HG03469 (cell line): ENCODE results near the gene TENM3.

Experiments used
- ATAC-seq: cut with Tn5 transposase; IDR thresholded peaks from one replicate; pipeline ENCODE4 v1.9.1; 2021; ENCODE audit warnings: mild to moderate bottlenecking, moderate library complexity, moderate number of reproducible peaks; ENCODE audit not compliant: unreplicated experiment

Gene TENM3

DNA sequence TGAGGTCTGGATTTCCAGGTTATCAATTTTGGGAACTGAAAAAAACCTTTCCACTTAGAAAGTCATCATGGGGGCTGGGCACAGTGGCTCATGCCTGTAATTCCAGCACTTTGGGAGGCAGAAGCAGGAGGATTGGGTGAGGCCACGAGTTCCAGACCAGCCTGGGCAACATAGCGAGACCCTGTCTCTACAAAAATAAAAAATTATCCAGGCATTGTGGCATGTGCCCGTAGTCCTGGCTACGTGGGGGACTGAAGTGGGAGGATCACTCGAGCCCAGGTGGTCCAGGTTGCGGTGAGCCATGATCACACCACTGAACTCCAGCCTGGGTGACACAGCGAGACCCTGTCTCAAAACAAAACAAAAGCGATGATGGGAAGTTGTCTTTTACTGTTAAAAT, 7.9 kb downstream of the TENM3 start:
- ATAC-seq, result no peak

GRCh38 chr4:182252220-182252619, 9.0 kb downstream of the TENM3 start:
- ATAC-seq, result no peak

DNA sequence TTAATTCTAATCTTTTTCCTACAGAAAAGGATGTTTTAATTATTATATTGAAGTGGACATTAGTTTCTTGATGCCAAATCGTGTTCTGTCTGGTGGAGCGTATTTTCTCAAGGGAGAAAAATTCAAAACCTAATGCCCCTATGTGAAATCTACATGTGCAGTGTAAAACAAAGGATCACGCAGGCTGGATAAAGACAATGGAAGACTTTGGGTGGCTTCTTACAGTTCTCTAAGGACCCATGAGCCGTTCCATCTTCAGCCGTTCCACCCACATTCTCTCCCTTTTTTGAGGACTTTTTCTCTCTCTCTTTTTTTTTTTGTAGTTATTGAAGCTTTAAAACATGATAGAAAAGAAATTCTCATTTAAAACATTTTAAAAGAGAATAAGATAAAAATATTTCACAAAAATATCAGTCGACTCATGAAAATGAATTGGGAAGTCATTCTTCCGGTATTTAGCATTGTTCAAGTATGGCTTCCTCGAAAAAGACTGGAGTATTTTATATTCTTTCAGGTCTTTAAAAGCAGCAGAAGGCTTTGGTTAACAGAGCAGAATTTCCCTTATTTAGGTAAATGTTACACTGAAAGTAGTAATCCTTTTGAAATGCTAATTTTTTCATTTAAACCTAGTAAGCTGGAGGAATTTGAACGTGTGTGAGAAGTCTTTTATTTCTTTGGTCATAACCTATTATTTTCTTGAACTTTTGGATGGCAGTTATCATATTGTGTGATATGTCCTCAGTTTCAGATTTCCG, 11.0 kb downstream of the TENM3 start:
- ATAC-seq, result no peak

DNA sequence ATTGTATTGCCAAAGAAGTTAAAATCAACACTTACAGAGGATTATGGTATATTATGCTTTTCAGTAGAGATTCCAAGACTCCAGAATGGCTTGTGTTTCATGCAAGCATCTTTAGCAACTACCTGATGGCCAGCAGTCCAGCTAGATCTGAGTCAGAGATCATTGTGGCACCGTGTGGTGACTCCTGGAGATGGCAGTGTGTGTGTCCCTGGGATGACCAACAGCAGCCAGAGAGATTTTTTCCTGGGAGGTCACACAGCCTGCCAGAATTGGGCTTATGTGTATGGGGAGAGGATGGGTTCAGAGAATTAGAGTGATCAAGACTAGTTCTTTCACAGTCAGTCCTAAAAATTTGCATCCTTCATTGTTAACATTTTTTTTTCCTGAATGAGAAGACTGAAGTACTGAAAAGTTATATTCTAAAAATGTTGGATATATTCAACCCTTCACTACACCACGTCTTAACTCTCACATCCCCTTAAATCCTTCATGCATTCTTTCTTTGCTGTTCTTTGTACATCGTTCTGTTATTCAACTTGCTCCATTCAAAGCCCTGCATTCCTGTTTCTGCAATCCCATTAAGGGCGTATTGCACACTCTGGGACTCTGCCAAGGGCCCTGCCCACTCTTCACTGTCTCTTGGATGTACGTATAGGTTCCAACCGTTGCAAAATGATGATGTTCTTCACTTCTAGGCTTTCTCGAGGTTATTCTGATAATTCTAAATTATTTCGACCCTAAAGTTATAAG, 12.4 kb downstream of the TENM3 start:
- no peak for ATAC-seq

GRCh38 chr4:182257016-182257415, 13.8 kb downstream of the TENM3 start:
- no peak for ATAC-seq

DNA sequence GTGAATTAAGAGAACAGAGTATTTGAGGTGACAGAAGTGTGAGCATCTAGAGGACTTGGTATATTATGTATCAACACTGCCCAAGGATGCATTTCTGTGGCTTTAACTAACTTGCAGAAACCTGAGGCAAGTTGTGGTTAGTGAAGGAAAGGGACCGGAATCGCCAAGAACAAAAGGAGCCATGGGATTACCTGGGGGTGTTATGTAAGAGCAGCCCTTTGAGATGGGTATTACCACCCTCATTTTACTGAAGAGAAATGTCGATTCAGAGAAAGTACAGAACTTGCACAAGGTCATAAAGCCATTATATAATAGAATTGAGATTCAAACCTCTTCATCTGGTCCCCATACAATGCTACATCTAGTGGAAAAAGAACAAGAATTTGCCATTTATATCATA, 14.3 kb downstream of the TENM3 start:
- no peak for ATAC-seq

- no peak for ATAC-seq
Observed at GRCh38 chr4:182258441-182259000, 15.3 kb downstream of the TENM3 start.

DNA sequence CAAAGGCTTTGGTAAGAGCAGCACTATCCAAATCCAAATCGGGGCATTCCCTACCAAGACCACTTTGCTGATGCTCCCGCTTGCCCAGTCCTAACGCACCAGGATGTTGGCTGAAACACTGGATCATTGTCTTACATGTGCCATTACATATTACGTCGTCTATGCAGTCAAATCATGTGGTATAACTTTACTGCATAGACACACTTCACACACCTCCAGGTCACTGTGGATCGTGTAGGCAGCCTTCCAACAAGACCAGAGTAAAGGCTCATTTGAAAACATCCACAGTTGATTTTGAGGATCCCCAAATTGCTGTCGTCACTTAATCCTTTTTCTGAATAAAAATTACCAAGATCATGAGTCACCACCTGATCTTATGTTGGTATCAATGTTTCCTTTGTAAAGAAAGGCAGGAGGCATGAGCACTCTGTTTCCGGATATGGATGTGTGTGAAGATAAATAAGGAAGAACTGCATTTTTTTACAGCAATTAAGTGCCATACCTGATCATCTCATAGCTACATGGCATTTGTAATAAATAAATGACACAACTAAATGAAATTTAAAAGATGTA, 18.5 kb downstream of the TENM3 start:
- no peak for ATAC-seq

DNA sequence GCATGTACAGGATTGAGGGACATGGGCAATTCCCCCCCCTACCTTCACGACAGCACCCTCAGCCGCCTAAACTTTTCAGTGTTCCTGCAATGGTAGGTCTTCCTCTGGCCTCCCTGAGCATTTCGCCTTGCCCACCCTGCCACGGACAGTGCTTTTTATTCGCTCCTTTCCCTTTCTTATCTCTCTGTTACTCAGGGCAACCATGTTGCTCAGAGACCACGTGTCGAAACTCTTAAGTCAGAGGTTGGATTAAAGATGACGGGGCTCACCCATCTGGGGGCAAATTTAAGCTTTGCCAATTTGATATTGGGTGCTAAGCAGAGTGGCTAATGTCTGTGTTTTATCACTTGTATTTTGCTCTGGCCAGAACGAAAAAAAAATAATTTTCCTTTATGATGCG, 20.4 kb downstream of the TENM3 start:
- ATAC-seq, result no peak

DNA sequence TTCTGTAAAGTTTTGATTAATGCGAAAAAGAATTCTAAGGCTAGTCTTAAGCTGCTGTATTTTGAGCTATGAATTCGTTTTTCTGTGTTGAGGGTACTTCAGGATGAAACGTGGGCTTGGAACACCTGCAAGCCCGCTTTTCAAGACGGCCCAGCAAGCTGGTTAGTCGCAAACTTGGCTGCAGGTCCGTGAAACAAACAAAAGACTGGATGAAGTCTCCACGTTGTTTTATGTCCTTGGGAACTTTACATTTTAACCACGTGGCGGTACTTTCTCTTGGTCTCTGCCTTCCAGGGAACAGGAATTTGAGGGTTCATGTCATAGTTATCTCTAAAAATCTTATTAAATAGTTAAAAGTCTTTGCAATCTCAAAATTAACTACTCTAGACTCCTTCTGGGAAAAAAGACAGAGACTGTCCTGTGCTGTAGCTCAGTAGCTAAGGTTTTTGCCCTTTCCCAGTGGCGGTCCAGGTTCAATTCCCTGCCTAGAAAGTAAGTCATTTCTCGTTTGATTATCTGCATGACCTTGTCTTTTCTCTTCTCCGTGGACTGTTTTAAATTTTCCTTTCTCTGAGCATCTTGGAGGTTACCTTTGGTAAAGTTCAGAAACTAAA, 21.0 kb downstream of the TENM3 start:
- no peak for ATAC-seq

GRCh38 chr4:182265881-182266280, 22.7 kb downstream of the TENM3 start:
- ATAC-seq, result no peak

GRCh38 chr4:182267048-182267447, 23.8 kb downstream of the TENM3 start:
- no peak for ATAC-seq

GRCh38 chr4:182268966-182269365, 25.8 kb downstream of the TENM3 start:
- no peak for ATAC-seq

DNA sequence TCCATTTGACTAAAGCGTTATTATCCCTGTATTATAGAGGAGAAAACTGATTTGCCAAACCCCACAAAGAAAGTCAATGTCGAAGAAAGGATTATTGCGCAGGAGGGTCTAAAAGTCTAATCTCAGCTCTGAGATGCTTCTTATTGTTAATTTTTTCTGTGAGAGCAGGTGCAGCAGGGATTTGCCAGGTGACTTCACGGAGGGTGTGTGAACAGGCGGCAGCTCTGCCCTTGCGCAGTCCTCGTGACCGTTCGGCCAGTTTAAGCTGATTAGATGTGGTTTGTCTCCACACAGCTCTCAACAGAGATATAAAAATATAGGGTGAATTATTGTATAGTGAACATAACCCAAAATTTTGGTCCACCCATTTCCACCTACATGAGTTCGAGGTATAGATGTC, 28.5 kb downstream of the TENM3 start:
- ATAC-seq, result no peak

GRCh38 chr4:182272151-182272550, 28.9 kb downstream of the TENM3 start:
- no peak for ATAC-seq

DNA sequence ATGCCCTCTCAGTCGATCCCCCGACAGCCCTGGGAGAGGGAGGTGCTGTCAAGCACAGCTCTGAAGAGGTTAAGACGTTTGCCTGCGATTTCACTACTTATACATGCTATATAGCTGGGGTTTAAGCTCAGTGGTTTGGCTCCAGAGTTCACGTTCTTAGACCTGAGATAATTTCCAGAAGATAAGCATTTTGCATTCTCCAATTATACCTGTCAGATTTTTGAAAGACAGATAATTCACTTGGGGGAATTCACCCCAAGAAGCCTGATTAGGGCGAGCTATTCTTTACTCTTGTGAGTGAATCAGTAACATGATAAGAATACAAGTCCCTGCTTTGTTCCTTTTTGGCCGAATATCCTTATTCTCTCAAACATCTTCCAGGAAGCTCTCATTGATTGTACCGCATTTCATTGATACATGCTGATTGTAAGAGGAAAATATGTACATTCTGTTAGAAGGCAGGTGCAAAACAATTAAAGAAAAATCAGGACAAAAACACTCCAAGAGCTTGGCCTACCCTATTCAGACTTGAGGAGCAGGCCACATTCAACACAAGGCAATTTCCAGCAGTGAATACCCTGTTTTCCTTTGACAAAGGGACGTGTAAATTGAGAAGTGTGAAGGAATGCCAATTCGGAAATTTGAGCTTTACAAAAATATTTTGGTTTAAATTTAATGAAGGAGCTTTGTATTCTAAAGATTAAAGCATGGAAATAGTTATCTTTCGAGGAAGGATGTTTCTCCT, 30.2 kb downstream of the TENM3 start:
- ATAC-seq, result no peak

GRCh38 chr4:182276210-182277109, 33.3 kb downstream of the TENM3 start:
- no peak for ATAC-seq

GRCh38 chr4:182277377-182277776, 34.2 kb downstream of the TENM3 start:
- no peak for ATAC-seq

- ATAC-seq, result no peak
Observed at GRCh38 chr4:182278729-182279128, 35.5 kb downstream of the TENM3 start.
